AG09309 (cell line): ENCODE measurements around the gene SFXN3.
A peak's percentile ranks its signal among the peaks of the same experiment; 100 is the strongest.
"Not testable (repeated sequence)": the region's sequence is repeated elsewhere in the genome, so short reads cannot be mapped to it uniquely, and the experiment has no call there.

ENCODE experiments used
- DNase-seq: peaks from one replicate; pipeline ENCODE4 v3.0.0-alpha.2; 2010; ENCODE audit warnings: low read depth
- H3K4me3 ChIP-seq: 2 replicates; pipeline ENCODE4 v1.5.1; 2011; ENCODE audit warnings: mild to moderate bottlenecking, low read depth, low read length, moderate library complexity; ENCODE audit not compliant: control insufficient read depth
- TF ChIP-seq, protein P1 (sequence below): IDR thresholded peaks from 2 replicates; pipeline ENCODE4 v1.5.1; 2011; ENCODE audit warnings: mild to moderate bottlenecking, low read depth, low read length, inconsistent platforms; ENCODE audit not compliant: insufficient read depth, control insufficient read depth; ENCODE audit errors: missing control alignments

Gene SFXN3

DNA sequence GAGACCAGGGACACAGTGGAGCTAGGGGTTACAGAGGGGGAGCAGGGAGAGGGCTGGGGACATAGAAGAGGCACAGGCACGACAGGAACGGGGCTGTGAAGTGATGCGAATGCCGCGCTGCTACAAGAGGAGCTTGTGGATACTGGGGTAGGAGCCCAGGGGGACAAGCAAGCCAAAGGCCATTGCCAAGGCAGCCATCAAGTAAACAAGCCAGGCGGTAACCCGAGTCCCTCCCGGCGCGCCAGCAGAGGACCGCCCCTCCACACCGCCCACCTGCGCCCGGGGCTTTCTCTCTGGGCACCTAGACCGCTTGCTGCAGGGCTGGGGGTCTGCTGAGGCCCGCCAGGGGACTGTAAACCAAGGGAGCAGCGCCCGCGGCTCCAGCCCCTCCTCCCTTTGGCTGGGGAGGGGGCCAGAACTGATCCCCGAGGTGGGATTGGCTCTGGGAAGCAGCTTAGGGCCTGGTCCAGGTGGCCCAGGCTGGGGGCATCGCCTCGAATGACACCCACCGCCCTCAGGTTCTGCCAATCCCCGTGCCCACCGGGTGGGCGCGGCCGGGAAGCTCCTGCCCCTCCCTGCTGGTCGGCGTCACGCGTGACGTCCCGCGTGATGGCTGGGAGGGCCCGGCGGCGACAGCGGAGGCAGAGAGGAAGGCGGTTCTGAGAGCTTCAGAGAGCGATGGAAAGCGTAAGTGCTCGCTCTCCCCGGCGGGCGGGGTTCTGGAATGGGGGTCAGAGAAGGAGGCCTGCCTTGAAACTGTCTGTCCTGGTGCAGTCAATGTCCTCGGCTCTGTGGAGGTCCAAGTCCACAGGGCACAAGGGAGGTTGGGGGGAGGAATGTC is 982 bp downstream of the SFXN3 start:
- TF ChIP-seq, protein P1, sequence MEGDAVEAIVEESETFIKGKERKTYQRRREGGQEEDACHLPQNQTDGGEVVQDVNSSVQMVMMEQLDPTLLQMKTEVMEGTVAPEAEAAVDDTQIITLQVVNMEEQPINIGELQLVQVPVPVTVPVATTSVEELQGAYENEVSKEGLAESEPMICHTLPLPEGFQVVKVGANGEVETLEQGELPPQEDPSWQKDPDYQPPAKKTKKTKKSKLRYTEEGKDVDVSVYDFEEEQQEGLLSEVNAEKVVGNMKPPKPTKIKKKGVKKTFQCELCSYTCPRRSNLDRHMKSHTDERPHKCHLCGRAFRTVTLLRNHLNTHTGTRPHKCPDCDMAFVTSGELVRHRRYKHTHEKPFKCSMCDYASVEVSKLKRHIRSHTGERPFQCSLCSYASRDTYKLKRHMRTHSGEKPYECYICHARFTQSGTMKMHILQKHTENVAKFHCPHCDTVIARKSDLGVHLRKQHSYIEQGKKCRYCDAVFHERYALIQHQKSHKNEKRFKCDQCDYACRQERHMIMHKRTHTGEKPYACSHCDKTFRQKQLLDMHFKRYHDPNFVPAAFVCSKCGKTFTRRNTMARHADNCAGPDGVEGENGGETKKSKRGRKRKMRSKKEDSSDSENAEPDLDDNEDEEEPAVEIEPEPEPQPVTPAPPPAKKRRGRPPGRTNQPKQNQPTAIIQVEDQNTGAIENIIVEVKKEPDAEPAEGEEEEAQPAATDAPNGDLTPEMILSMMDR = no peak
- no peak for DNase-seq
- peak overlapping the region; percentile 79 for H3K4me3 ChIP-seq

GRCh38 chr10:101032637-101033224 is 1.7 kb downstream of the SFXN3 start:
- DNase-seq = no peak
- TF ChIP-seq, protein P1 = no peak
- peak overlapping the region; percentile 79 for H3K4me3 ChIP-seq

DNA sequence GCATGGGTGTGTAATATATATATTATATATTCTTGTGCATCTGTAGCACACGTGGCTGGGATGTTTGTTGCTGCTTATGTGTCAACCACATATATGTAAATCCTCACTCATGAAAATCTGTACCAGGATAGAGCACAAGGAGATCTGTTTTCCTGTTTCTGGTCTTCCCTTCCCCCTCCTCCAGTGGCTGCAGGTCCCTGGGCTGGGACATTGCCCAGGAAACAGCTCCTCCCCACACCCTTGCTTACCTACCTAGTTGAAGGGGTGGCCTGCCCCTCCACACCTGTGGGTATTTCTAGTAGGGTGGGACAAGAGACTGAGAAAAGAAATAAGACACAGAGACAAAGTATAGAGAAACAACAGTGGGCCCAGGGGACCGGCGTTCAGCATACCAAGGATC is 2.2 kb downstream of the SFXN3 start:
- TF ChIP-seq, protein P1 = no peak
- peak overlapping the region; percentile 79 for H3K4me3 ChIP-seq
- DNase-seq = no peak

- not testable (repeated sequence) for DNase-seq, H3K4me3 ChIP-seq
Measured at GRCh38 chr10:101034404-101034803, 3.4 kb downstream of the SFXN3 start.

GRCh38 chr10:101035314-101035713 is 4.3 kb downstream of the SFXN3 start:
- no peak overlapping the region for H3K4me3 ChIP-seq
- TF ChIP-seq, protein P1 = no peak
- no peak for DNase-seq

DNA sequence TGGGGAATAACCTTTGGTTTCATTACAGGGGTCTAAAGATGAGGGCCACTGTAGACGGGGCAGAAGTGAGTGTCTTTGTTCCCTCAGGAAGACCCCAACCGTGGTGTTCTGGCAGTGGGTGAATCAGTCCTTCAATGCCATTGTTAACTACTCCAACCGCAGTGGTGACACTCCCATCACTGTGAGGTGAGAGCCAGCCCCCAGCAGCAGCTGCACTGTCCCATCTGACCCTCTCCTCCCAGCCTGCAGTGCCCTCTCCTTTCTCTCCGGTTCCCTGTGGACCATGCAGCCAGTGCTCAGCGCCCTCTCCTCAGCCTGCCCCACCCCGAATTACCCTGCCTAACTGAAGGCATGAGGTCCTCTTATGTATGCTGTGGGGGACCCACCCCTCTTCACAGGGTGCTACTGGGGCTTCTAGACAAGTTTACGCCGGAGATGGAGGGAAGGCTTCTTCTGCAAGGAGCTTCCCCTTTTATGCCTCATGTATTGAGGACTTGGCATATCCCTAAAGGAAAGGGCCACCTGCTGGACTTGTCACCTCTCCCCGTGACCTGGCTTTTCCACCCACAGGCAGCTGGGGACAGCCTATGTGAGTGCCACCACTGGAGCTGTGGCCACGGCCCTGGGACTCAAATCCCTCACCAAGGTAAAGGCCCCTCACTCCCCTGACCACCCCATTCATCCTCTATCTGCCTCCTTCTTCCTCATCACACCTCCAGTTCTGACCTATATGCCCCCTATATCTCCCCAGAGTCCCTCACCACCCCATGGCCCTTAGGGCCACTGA is 5.1 kb downstream of the SFXN3 start:
- TF ChIP-seq, protein P1 = no peak
- H3K4me3 ChIP-seq = no peak overlapping the region
- no peak for DNase-seq

DNA sequence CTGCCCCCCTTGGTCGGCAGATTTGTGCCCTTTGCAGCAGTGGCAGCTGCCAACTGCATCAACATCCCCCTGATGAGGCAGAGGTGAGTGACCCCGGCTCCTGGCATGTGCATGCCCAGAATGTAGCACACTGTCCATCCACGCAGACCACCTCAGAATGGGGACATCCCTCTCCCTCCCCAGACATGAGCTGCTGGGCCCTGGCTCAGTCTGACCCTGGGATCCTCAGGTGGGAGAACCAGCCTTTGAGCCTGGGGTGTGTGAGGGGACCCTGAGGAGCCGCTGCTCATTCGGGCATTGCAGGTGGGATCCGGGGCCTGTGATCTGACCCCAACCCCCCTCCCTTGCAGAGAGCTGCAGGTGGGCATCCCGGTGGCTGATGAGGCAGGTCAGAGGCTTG is 5.7 kb downstream of the SFXN3 start:
- DNase-seq = no peak
- H3K4me3 ChIP-seq = no peak overlapping the region
- TF ChIP-seq, protein P1 = no peak
